Esophagus muscularis mucosa (tissue), 4 donors: ENCODE results near the gene C22orf15. TPM values are rescaled to one million over a fixed set of nuclear protein-coding genes. Genes with fewer than 3 reads are reported as not detected.

Experiments
- DNase-seq: peaks from one replicate; pipeline ENCODE4 v3.0.0-alpha.2; 2017; ENCODE audit errors: extremely low spot score
- H3K27ac ChIP-seq, 4 donors: fragments of 200-600 bp; sonication (generic); replicated peaks in 1 of 4; 1 replicate in 3 of 4; 2 replicates in 1 of 4; pipeline ENCODE4 v1.5.1; 2016 to 2019; ENCODE audit warnings: mild to moderate bottlenecking in 1 of 4
- H3K27me3 ChIP-seq, 4 donors: fragments of 200-600 bp; sonication (generic); one replicate each; pipeline versions ENCODE4 v1.5.1 to v1.6.0; 2016 to 2019
- H3K36me3 ChIP-seq, 4 donors: fragments of 200-600 bp; sonication (generic); one replicate each; pipeline ENCODE4 v1.5.1; 2016 to 2019
- H3K4me1 ChIP-seq, 4 donors: fragments of 200-600 bp; sonication (generic); one replicate each; pipeline ENCODE4 v1.5.1; 2016 to 2019
- H3K4me3 ChIP-seq, 4 donors: fragments of 200-600 bp; sonication (generic); 1 replicate in 2 of 4; 2 replicates in 2 of 4; pipeline ENCODE4 v1.5.1; 2016 to 2019; ENCODE audit warnings: mild to moderate bottlenecking in 4 of 4, moderate library complexity in 1 of 4
- H3K9me3 ChIP-seq, 4 donors: fragments of 200-600 bp; sonication (generic); 1 replicate in 3 of 4; 2 replicates in 1 of 4; pipeline ENCODE4 v1.5.1; 2016 to 2019
- CTCF ChIP-seq, 3 experiments: fragments of 200-600 bp in 2 of 3; fragments of 450-650 bp in 1 of 3; sonication (generic) in 2 of 3; IDR thresholded peaks; one replicate each; pipeline ENCODE4 v1.5.1; 2017 to 2019; ENCODE audit warnings: antibody characterized with exemption in 3 of 3, mild to moderate bottlenecking in 2 of 3, moderate library complexity in 1 of 3
- EP300 ChIP-seq: sonication (generic); formaldehyde crosslinking; IDR thresholded peaks from one replicate; pipeline ENCODE4 v1.6.1; 2017; ENCODE audit warnings: antibody characterized with exemption
- POLR2A ChIP-seq: fragments of 450-650 bp; IDR thresholded peaks from one replicate; pipeline ENCODE4 v1.6.1; 2017; ENCODE audit warnings: antibody characterized with exemption, moderate library complexity, mild to moderate bottlenecking, low read depth
- POLR2AphosphoS5 ChIP-seq, 2 donors: sonication (generic); formaldehyde crosslinking; IDR thresholded peaks; one replicate each; pipeline ENCODE4 v1.6.1; 2017; ENCODE audit warnings: antibody characterized with exemption in 2 of 2
- WGBS: methylation state at CpG from one replicate; pipeline ENCODE4 v1.1.5; 2018; 5-methylcytosine and 5-hydroxymethylcytosine counted together
- intact Hi-C: fragments of 100-400 bp; cut with DNase I; formaldehyde crosslinking; loops from one replicate; pipeline ENCODE4 v1.15.1; 2023
- total RNA-seq, 4 donors: library from RNA; depleted of rRNA; stranded (reverse); fragments of >200 nt; gene quantifications; one replicate each; pipeline versions ENCODE4 v1.1.0 to v1.2.1, GENCODE V29; 2016

C22orf15 gene
- total RNA-seq, 4 donors from 2014 or later, result 0.58 TPM; not detected in 3

DNA sequence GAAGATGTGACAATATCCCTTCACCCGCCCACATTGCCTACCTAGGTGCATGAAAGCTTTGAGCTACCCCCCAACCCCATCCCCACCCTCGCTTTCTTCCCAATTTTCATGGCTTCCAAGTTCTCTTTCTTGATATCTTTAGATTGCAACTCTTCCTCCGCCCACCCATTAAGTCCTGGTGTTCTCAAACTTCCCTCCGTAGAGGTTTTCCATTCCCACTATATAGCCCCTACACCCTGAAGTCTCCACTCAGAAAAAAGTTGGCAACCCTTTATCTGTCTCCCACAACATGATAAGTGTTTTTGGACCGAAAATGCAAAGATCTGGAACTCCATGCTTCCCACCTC, 12.4 kb upstream of the C22orf15 start:
- H3K4me1 ChIP-seq, result peaks cover 10 to 26% (median 22%) of the 10 kb centered on the region in 4 donors
- H3K9me3 ChIP-seq, result no peaks in the 10 kb centered on the region
- H3K36me3 ChIP-seq, result peaks cover 0 to 4% (median under 1%) of the 10 kb centered on the region in 4 donors
- intact Hi-C loops, result loop anchor here (5.0 kb wide), 1 partner anchor 33 kb away; no protein-coding TSS in a partner anchor
- H3K27ac ChIP-seq, result peak overlapping the region; percentile 88 to 92 (median 92)
- TF ChIP-seq POLR2AphosphoS5 (IDR thresholded peaks at IDR 0.05) (no peak), POLR2A (no peak), EP300 (no peak), CTCF (IDR thresholded peaks at IDR 0.05) (no peak)
- peak overlapping the region; percentile 61 to 90 (median 86) for H3K4me3 ChIP-seq
- H3K27me3 ChIP-seq, result no peaks in the 10 kb centered on the region
- DNase-seq, result no peak
- 38% methylated on average over 5 of the region's 5 CpGs for whole genome bisulfite sequencing

GRCh38 chr22:23750714-23751440, 11.9 kb upstream of the C22orf15 start, which contains the start of gene ZNF70:
ZNF70 (minus strand) TSS chr22:23751112; CDS start chr22:23745140, 5,972 bp downstream.
- no peaks in the 10 kb centered on the region for H3K9me3 ChIP-seq
- peaks cover 10 to 26% (median 22%) of the 10 kb centered on the region in 4 donors for H3K4me1 ChIP-seq
- under 1% methylated on average over 32 of the region's 78 CpGs for WGBS
- peak within 1 kb of the TSS; percentile 88 to 92 (median 92) for H3K27ac ChIP-seq
- no peak for DNase-seq
- H3K27me3 ChIP-seq, result no peaks in the 10 kb centered on the region
- no peaks in the 10 kb centered on the region for H3K36me3 ChIP-seq
- TF ChIP-seq POLR2A (peak; percentile 48), EP300 (no peak), CTCF (IDR thresholded peaks at IDR 0.05) (peak in 1 of 3 experiments; percentile 26), POLR2AphosphoS5 (IDR thresholded peaks at IDR 0.05) (peak; percentile 71 to 85)
- intact Hi-C loops, result loop anchor here (5.0 kb wide), 1 partner anchor 34 kb away; no protein-coding TSS in a partner anchor
- H3K4me3 ChIP-seq, result peak within 1 kb of the TSS; percentile 61 to 90 (median 86)

- Histone ChIP-seq H3K36me3 (no peaks in the 10 kb centered on the region), H3K27ac (peak overlapping the region; percentile 88 to 92 (median 92)), H3K27me3 (no peaks in the 10 kb centered on the region), H3K4me1 (peaks cover 10 to 26% (median 22%) of the 10 kb centered on the region in 4 donors), H3K4me3 (peak overlapping the region; percentile 61 to 90 (median 86)), H3K9me3 (no peaks in the 10 kb centered on the region)
- WGBS, result 22% methylated on average over 19 of the region's 22 CpGs
- no peak for DNase-seq
- TF ChIP-seq CTCF (IDR thresholded peaks at IDR 0.05), result no peak
- no peak for TF ChIP-seq EP300
- no peak for TF ChIP-seq POLR2A
- intact Hi-C loops, result loop anchor here (5.0 kb wide), 1 partner anchor 34 kb away; no protein-coding TSS in a partner anchor
Measured at GRCh38 chr22:23751441-23751996, 11.3 kb upstream of the C22orf15 start.

DNA sequence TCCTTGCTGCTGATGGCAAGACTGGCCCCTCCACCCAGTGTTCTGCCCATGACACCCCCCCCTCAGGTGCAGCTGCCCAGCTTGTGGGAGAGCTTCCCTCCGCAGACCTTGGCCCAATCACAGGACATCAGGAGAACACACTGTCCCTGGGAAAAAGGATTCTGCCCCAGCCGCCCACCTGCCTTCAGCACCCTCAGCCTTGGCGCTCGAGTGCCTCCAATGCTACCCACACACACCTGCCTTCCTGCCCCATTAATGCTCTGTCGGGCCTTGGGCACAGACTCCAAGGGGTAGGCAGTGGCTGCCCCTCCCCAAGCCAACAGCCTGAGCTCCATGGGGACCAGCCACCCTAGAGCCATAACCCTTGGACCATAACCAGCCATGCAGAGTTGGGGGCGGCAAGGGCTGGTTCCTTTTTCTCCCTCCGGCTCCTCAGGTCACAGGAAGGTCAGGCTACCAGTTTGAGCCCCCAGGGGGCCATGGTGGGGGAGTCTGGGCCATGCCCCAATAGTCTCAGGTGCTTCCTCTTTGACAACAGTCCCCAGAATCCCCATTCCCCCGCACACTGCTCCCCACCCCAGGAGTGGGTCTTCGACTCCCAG, 10.6 kb upstream of the C22orf15 start:
- no peak for DNase-seq
- H3K9me3 ChIP-seq, result no peaks in the 10 kb centered on the region
- peaks cover 10 to 26% (median 22%) of the 10 kb centered on the region in 4 donors for H3K4me1 ChIP-seq
- intact Hi-C loops, result loop anchor here (5.0 kb wide), 1 partner anchor 35 kb away; no protein-coding TSS in a partner anchor
- H3K36me3 ChIP-seq, result no peaks in the 10 kb centered on the region
- no peak overlapping the region for H3K27ac ChIP-seq
- H3K27me3 ChIP-seq, result no peaks in the 10 kb centered on the region
- 93% methylated on average over 9 of the region's 9 CpGs for WGBS
- no peak for TF ChIP-seq CTCF (IDR thresholded peaks at IDR 0.05)
- no peak for TF ChIP-seq POLR2AphosphoS5 (IDR thresholded peaks at IDR 0.05)
- no peak for TF ChIP-seq EP300
- no peak for TF ChIP-seq POLR2A
- peak overlapping the region in 2 of 4 donors; percentile 61 to 90 for H3K4me3 ChIP-seq
